HEK293 (cell line): ENCODE measurements around the gene XCL1.

Experiments used
- CTCF ChIA-PET: fragments of 350-600 bp; formaldehyde crosslinking; extraction: SDS; loops from one replicate; lab custom pipeline; 2021; ENCODE audit warnings: antibody characterized with exemption; lab: Yijun Ruan, JAX
- POLR2A ChIA-PET: fragments of 300-600 bp; formaldehyde crosslinking; extraction: SDS; loops from one replicate; lab custom pipeline; 2020; ENCODE audit warnings: antibody characterized with exemption, inconsistent platforms; lab: Yijun Ruan, JAX
- H3K27ac ChIP-seq: fragments of 200-500 bp; sonication (Bioruptor generic); 2 replicates; pipeline ENCODE4 v1.5.1; 2014; ENCODE audit warnings: low read depth, low read length, control low read depth, inconsistent platforms; ENCODE audit errors: extremely low read depth
- H3K36me3 ChIP-seq, 2 experiments: fragments of 200-500 bp in 1 of 2; sonication (Bioruptor generic) in 1 of 2; 1 replicate in 1 of 2; 2 replicates in 1 of 2; pipeline ENCODE4 v1.5.1; 2014 to 2017; ENCODE audit warnings: inconsistent platforms in 2 of 2, low read length in 2 of 2; ENCODE audit not compliant: control insufficient read depth in 2 of 2, insufficient read depth in 1 of 2
- H3K4me1 ChIP-seq: fragments of 200-500 bp; sonication (Bioruptor generic); 2 replicates; pipeline ENCODE4 v1.5.1; 2014; ENCODE audit warnings: mild to moderate bottlenecking, low read length, inconsistent platforms; ENCODE audit not compliant: control insufficient read depth, insufficient read depth
- H3K4me3 ChIP-seq: 2 replicates; pipeline ENCODE4 v1.5.1; 2011; ENCODE audit warnings: low read depth, mild to moderate bottlenecking, control low read depth, low read length, moderate library complexity
- H3K9me3 ChIP-seq: fragments of 200-500 bp; sonication (Bioruptor generic); 2 replicates; pipeline ENCODE4 v1.5.1; 2014; ENCODE audit warnings: low read depth, low read length, inconsistent platforms; ENCODE audit not compliant: control insufficient read depth, insufficient read depth
- GFI1B ChIP-seq: fragments of 450-650 bp; formaldehyde crosslinking; IDR thresholded peaks from 2 replicates; pipeline ENCODE4 v1.5.1; 2016; ENCODE audit warnings: missing biosample characterization, missing genetic modification characterization
- GLIS1 ChIP-seq: fragments of 450-650 bp; formaldehyde crosslinking; IDR thresholded peaks from 2 replicates; pipeline ENCODE4 v1.5.1; 2016; ENCODE audit warnings: missing biosample characterization, missing genetic modification characterization
- KLF7 ChIP-seq: fragments of 450-650 bp; formaldehyde crosslinking; IDR thresholded peaks from 2 replicates; pipeline ENCODE4 v1.5.1; 2016; ENCODE audit warnings: missing biosample characterization, missing genetic modification characterization, borderline replicate concordance
- KLF9 ChIP-seq: fragments of 450-650 bp; formaldehyde crosslinking; IDR thresholded peaks from 2 replicates; pipeline ENCODE4 v1.5.1; 2016; ENCODE audit warnings: missing biosample characterization, missing genetic modification characterization, low read depth
- OSR2 ChIP-seq: fragments of 450-650 bp; formaldehyde crosslinking; IDR thresholded peaks from 2 replicates; pipeline ENCODE4 v1.5.1; 2016; ENCODE audit warnings: missing biosample characterization, missing genetic modification characterization
- OVOL3 ChIP-seq: fragments of 450-650 bp; formaldehyde crosslinking; IDR thresholded peaks from 2 replicates; pipeline ENCODE4 v1.5.1; 2016; ENCODE audit warnings: missing biosample characterization, missing genetic modification characterization
- SALL2 ChIP-seq: fragments of 450-650 bp; formaldehyde crosslinking; IDR thresholded peaks from 2 replicates; pipeline ENCODE4 v1.5.0; 2017; ENCODE audit warnings: missing biosample characterization, mild to moderate bottlenecking, missing genetic modification characterization, borderline replicate concordance
- SP2 ChIP-seq: fragments of 450-650 bp; formaldehyde crosslinking; IDR thresholded peaks from 2 replicates; pipeline ENCODE4 v1.5.1; 2016; ENCODE audit warnings: missing biosample characterization, missing genetic modification characterization
- ZBTB17 ChIP-seq: fragments of 450-650 bp; formaldehyde crosslinking; IDR thresholded peaks from 2 replicates; pipeline ENCODE4 v1.5.1; 2016; ENCODE audit warnings: missing biosample characterization, missing genetic modification characterization
- ZFHX2 ChIP-seq: fragments of 450-650 bp; formaldehyde crosslinking; conservative IDR thresholded peaks from 2 replicates; pipeline ENCODE4 v1.5.1; 2016; ENCODE audit warnings: missing biosample characterization, missing genetic modification characterization
- ZNF133 ChIP-seq: fragments of 450-650 bp; formaldehyde crosslinking; IDR thresholded peaks from 2 replicates; pipeline ENCODE4 v1.5.1; 2016; ENCODE audit warnings: missing biosample characterization, missing genetic modification characterization
- ZNF140 ChIP-seq: fragments of 450-650 bp; formaldehyde crosslinking; IDR thresholded peaks from 2 replicates; pipeline ENCODE4 v1.5.1; 2016; ENCODE audit warnings: missing biosample characterization, missing genetic modification characterization
- ZNF146 ChIP-seq: fragments of 450-650 bp; formaldehyde crosslinking; IDR thresholded peaks from 2 replicates; pipeline ENCODE4 v1.5.1; 2016; ENCODE audit warnings: missing biosample characterization, missing genetic modification characterization
- ZNF175 ChIP-seq: fragments of 450-650 bp; formaldehyde crosslinking; IDR thresholded peaks from 2 replicates; pipeline ENCODE4 v1.5.1; 2016; ENCODE audit warnings: missing biosample characterization, missing genetic modification characterization
- ZNF311 ChIP-seq: fragments of 450-650 bp; formaldehyde crosslinking; IDR thresholded peaks from 2 replicates; pipeline ENCODE4 v1.5.1; 2017; ENCODE audit warnings: missing biosample characterization, missing genetic modification characterization, borderline replicate concordance
- ZNF366 ChIP-seq: fragments of 450-650 bp; formaldehyde crosslinking; conservative IDR thresholded peaks from 2 replicates; pipeline ENCODE4 v1.5.1; 2016; ENCODE audit warnings: missing biosample characterization, missing genetic modification characterization
- ZNF529 ChIP-seq: fragments of 450-650 bp; formaldehyde crosslinking; IDR thresholded peaks from 2 replicates; pipeline ENCODE4 v1.5.1; 2017; ENCODE audit warnings: missing genetic modification characterization, missing biosample characterization; ENCODE audit not compliant: insufficient replicate concordance
- ZNF530 ChIP-seq: fragments of 450-650 bp; formaldehyde crosslinking; IDR thresholded peaks from 2 replicates; pipeline ENCODE4 v1.5.1; 2016; ENCODE audit warnings: low read depth, missing biosample characterization, missing genetic modification characterization
- ZNF549 ChIP-seq: fragments of 450-650 bp; IDR thresholded peaks from 2 replicates; pipeline ENCODE4 v1.5.1; 2018; ENCODE audit warnings: missing biosample characterization, missing genetic modification characterization, mild to moderate bottlenecking, inconsistent platforms, moderate library complexity
- ZNF660 ChIP-seq: fragments of 450-650 bp; IDR thresholded peaks from 2 replicates; pipeline ENCODE4 v1.5.1; 2018; ENCODE audit warnings: missing biosample characterization, mild to moderate bottlenecking, missing genetic modification characterization
- ZNF707 ChIP-seq: fragments of 450-650 bp; formaldehyde crosslinking; IDR thresholded peaks from 2 replicates; pipeline ENCODE4 v1.5.1; 2016; ENCODE audit warnings: missing biosample characterization, missing genetic modification characterization
- ZNF792 ChIP-seq: fragments of 450-650 bp; formaldehyde crosslinking; IDR thresholded peaks from 2 replicates; pipeline ENCODE4 v1.5.1; 2016; ENCODE audit warnings: missing biosample characterization, missing genetic modification characterization
- TF ChIP-seq, protein P1 (sequence below): fragments of 450-650 bp; formaldehyde crosslinking; IDR thresholded peaks from 2 replicates; pipeline ENCODE4 v1.5.1; 2016; ENCODE audit warnings: missing biosample characterization, missing genetic modification characterization
- TF ChIP-seq, protein P2 (sequence below): fragments of 450-650 bp; formaldehyde crosslinking; IDR thresholded peaks from 2 replicates; pipeline ENCODE4 v1.5.1; 2016; ENCODE audit warnings: missing biosample characterization, missing genetic modification characterization
- TF ChIP-seq, protein P3 (sequence below): fragments of 450-650 bp; formaldehyde crosslinking; IDR thresholded peaks from 2 replicates; pipeline ENCODE4 v1.5.1; 2016; ENCODE audit warnings: missing biosample characterization, missing genetic modification characterization
- TF ChIP-seq, protein P4 (sequence below): fragments of 450-650 bp; formaldehyde crosslinking; IDR thresholded peaks from 2 replicates; pipeline ENCODE4 v1.5.1; 2016; ENCODE audit warnings: missing biosample characterization, missing genetic modification characterization, low read depth
- TF ChIP-seq, protein P5 (sequence below): IDR thresholded peaks from 2 replicates; pipeline ENCODE4 v1.6.1; 2011; ENCODE audit warnings: mild to moderate bottlenecking, low read depth, low read length, borderline replicate concordance

The XCL1 gene

DNA sequence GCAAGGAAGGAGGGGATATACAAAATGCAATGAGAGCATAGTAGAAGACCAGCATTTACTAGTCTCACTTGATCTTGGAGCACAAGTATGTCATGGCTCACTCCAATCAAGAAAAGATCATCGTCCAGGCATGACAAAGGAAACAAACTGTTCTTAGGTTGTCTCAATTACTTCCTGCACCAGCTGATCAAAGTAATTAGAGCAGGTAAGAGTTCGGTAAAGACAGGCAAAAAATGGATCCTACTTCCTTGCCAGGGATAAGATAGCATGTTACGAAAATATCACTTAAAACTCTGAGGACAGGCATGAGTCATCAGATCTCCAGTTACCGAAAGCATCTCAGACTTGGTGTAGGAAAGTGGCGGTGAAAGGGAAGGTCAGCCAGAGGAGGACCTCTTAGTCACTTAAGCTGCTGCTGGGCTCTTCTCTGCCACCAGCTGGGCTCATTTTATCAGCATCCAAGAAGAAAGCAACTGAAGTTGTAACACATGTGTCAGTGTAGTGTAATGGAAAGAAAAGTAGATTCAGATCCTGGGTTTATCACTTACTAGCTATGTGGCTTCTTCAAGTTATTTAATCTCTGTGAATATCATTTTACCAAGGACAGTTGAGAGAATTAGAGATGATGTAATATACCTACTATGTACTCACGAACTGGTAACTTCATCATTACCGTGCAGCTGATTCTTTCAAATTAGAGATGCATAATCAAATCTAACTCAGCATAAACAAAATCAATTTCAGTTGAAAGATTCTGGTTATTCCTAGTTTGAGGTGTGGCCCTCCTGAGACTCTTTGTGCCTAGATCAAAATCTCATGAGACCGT lies 46.8 kb downstream of the XCL1 start:
- no peak overlapping the region for H3K27ac ChIP-seq
- POLR2A ChIA-PET: no interaction called here
- TF ChIP-seq ZBTB17 (tag by site-specific recombination) (peak; percentile 65), ZNF175 (tag by site-specific recombination) (no peak), ZNF366 (tag by site-specific recombination) (peak; percentile 85), ZFHX2 (no peak), GFI1B (tag by site-specific recombination) (no peak), ZNF549 (no peak), OVOL3 (tag by site-specific recombination) (no peak), ZNF140 (tag by site-specific recombination) (no peak), SALL2 (no peak), ZNF133 (tag by site-specific recombination) (no peak), ZNF311 (tag by site-specific recombination) (no peak), KLF9 (tag by site-specific recombination) (no peak), SP2 (tag by site-specific recombination) (no peak), KLF7 (tag by site-specific recombination) (no peak), ZNF146 (tag by site-specific recombination) (no peak), ZNF529 (no peak), ZNF530 (tag by site-specific recombination) (no peak), ZNF660 (tag by site-specific recombination) (peak; percentile 78; the same call in 1 of the 2 replicates), OSR2 (tag by site-specific recombination) (peak; percentile 74), ZNF792 (tag by site-specific recombination) (no peak), GLIS1 (tag by site-specific recombination) (peak; percentile 37; the same call in 1 of the 2 replicates), ZNF707 (tag by site-specific recombination) (no peak)
- TF ChIP-seq, protein P1, sequence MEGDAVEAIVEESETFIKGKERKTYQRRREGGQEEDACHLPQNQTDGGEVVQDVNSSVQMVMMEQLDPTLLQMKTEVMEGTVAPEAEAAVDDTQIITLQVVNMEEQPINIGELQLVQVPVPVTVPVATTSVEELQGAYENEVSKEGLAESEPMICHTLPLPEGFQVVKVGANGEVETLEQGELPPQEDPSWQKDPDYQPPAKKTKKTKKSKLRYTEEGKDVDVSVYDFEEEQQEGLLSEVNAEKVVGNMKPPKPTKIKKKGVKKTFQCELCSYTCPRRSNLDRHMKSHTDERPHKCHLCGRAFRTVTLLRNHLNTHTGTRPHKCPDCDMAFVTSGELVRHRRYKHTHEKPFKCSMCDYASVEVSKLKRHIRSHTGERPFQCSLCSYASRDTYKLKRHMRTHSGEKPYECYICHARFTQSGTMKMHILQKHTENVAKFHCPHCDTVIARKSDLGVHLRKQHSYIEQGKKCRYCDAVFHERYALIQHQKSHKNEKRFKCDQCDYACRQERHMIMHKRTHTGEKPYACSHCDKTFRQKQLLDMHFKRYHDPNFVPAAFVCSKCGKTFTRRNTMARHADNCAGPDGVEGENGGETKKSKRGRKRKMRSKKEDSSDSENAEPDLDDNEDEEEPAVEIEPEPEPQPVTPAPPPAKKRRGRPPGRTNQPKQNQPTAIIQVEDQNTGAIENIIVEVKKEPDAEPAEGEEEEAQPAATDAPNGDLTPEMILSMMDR: no peak
- TF ChIP-seq, protein P2, sequence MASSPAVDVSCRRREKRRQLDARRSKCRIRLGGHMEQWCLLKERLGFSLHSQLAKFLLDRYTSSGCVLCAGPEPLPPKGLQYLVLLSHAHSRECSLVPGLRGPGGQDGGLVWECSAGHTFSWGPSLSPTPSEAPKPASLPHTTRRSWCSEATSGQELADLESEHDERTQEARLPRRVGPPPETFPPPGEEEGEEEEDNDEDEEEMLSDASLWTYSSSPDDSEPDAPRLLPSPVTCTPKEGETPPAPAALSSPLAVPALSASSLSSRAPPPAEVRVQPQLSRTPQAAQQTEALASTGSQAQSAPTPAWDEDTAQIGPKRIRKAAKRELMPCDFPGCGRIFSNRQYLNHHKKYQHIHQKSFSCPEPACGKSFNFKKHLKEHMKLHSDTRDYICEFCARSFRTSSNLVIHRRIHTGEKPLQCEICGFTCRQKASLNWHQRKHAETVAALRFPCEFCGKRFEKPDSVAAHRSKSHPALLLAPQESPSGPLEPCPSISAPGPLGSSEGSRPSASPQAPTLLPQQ: peak; percentile 21; the same call in 1 of the 2 replicates
- TF ChIP-seq, protein P3, sequence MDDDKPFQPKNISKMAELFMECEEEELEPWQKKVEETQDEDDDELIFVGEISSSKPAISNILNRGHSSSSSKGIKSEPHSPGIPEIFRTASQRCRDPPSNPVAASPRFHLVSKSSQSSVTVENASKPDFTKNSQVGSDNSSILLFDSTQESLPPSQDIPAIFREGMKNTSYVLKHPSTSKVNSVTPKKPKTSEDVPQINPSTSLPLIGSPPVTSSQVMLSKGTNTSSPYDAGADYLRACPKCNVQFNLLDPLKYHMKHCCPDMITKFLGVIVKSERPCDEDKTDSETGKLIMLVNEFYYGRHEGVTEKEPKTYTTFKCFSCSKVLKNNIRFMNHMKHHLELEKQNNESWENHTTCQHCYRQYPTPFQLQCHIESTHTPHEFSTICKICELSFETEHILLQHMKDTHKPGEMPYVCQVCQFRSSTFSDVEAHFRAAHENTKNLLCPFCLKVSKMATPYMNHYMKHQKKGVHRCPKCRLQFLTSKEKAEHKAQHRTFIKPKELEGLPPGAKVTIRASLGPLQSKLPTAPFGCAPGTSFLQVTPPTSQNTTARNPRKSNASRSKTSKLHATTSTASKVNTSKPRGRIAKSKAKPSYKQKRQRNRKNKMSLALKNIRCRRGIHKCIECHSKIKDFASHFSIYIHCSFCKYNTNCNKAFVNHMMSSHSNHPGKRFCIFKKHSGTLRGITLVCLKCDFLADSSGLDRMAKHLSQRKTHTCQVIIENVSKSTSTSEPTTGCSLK: no peak
- TF ChIP-seq, protein P4, sequence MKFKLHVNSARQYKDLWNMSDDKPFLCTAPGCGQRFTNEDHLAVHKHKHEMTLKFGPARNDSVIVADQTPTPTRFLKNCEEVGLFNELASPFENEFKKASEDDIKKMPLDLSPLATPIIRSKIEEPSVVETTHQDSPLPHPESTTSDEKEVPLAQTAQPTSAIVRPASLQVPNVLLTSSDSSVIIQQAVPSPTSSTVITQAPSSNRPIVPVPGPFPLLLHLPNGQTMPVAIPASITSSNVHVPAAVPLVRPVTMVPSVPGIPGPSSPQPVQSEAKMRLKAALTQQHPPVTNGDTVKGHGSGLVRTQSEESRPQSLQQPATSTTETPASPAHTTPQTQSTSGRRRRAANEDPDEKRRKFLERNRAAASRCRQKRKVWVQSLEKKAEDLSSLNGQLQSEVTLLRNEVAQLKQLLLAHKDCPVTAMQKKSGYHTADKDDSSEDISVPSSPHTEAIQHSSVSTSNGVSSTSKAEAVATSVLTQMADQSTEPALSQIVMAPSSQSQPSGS (tag by site-specific recombination): peak; percentile 10; the same call in 1 of the 2 replicates
- TF ChIP-seq, protein P5, sequence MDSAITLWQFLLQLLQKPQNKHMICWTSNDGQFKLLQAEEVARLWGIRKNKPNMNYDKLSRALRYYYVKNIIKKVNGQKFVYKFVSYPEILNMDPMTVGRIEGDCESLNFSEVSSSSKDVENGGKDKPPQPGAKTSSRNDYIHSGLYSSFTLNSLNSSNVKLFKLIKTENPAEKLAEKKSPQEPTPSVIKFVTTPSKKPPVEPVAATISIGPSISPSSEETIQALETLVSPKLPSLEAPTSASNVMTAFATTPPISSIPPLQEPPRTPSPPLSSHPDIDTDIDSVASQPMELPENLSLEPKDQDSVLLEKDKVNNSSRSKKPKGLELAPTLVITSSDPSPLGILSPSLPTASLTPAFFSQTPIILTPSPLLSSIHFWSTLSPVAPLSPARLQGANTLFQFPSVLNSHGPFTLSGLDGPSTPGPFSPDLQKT: no peak

More for the DNA sequence above, 46.8 kb downstream of the XCL1 start:
- Histone ChIP-seq H3K9me3 (no peaks in the 10 kb centered on the region), H3K36me3 (no peaks in the 10 kb centered on the region), H3K4me3 (no peak overlapping the region), H3K4me1 (no peaks in the 10 kb centered on the region; the same call in 1 of the 2 replicates)
- CTCF ChIA-PET: interaction anchor here (0.7 to 3.9 kb wide), 4 partner anchors 9 to 19 kb away, joined by 3 to 17 read pairs (median 4); no protein-coding TSS in a partner anchor
